NCI-H2171 treated with DMSO at 0.1 percent for 48 hours (cell line): ENCODE measurements around the gene FOXE1.
A peak's percentile ranks its signal among the peaks of the same experiment; 100 is the strongest.

Source experiments
- DNase-seq: peaks from one replicate; lab custom pipeline; 2025; lab: John Stamatoyannopoulos, UW

The FOXE1 gene

DNA sequence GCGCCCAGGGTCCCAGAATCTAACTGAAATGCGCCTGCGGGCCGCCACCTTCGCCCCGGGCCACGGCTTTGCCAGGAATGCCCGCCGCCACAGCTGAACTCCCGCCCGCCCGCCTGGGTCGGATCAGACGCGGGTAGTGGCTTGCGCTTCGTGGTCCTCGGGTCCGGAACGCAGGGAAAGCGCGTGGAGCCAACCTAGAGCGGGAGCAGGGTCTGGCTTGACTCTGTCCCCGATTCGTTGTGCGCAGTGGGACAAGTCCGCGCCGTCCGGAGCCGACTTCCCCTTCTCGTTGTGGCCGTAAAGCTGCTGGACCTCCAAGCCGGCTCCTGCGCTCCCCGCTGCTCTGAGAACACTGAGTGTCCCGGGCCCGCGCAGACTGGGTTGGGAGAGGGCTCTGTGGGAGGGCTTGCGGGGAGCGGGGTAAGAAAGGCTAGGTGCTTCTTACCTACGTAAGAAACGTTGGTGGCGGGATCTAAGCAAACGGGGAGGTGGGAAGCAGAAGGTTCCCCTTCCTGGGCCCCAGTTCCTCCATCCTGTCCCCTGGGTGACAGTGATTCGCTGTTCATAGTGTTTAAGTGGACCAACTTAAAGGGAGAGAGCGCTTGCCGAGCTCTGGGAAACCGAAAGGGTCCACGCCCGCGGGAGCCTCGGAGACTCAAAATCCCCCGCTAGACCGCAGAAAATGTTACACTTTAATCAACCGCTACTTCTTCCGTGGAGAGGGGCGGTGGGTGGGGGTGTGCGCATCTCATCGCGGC, 4.4 kb upstream of the FOXE1 start:
- no peak for DNase-seq

DNA sequence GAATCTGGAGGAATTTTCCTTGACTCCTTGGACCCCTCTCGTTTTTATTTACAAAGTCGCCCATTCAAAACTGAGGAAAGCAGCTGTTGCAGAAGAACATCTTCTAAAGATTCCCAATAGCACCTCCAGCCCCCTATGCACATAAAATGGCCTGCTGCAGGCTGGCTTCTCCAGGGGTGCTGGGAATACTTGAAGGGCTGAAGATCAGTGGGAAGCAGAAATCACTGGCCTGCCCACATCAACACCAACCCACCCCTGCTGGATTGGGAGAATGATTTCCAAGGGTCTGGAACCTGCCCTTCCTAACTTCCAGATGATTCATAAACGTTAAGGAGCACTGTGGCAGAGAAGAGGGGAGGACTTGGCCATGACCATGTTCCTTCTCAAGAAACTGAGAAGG, 3.0 kb upstream of the FOXE1 start:
- no peak for DNase-seq

DNA sequence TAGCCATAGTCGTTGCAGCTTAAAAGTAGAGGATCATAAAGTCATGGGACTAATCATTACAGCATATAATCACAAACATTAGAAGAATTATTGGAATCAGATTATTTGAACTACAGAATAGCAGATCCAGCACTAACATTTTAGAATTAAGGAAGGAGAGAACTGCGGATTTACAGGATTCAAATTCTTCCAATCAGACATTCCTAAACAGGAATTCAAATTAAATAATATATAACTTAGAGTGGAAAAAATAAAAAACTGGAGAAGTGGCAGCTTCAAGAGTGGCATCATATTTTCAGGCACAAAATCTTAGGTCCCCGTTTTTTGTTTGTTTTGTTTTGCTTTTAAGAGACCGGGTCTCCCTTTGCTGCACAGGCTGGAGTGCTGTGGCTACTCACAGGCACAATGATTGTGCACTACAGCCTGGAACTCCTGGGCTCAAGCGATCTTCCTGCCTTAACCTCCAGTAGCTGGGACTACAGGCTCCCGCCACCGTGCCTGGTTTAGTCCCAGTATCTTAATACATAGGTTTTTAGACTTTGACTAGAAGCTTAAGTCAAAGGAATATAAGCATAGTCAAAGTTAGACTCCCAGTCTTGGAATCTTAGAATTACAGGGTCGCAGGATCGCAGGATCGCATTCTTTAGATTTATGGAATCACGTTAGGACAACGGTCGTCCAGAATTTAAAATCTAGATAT, 2.1 kb upstream of the FOXE1 start:
- no peak for DNase-seq

DNA sequence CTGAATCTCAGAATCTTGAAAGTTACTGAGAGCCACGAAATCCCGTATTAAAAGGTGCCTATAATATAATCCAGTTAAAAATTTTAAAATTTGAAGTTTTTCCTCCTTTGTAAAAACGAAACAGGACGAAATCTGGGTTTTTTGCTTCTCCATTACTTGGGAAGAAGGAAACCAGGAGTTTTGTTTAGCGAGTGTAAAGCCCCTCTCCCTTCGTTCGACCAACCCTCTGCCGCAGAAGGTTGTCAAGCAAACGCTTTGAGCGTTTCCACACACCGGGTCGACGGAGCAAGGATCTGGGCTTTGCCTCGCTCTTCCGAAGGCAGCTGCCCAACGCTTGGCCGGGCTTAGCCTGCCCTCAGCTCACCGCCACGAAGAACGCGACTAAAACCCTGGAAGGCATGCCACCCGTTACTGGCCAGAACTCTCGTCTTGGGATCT, 1.6 kb upstream of the FOXE1 start:
- DNase-seq = no peak

DNA sequence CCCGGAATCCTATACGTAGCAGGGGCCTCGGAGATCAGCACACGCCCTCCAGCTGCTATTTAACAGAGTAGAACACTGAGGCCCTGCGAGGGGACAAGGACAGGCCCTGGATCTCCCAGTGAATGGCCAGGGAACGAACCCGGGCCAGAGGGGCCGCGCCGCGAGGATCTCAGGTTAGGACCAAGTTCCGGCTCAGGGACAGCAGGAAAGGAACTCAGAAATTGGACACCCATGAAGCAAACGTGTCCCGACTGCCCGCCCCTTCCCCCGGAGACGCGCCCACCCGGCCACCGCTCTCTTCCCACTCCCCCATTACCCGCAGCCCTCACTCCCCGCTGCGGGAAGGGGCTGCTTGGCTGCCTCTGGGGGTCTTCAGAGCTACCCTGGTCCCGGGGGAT, 1.0 kb upstream of the FOXE1 start:
- DNase-seq = no peak

DNA sequence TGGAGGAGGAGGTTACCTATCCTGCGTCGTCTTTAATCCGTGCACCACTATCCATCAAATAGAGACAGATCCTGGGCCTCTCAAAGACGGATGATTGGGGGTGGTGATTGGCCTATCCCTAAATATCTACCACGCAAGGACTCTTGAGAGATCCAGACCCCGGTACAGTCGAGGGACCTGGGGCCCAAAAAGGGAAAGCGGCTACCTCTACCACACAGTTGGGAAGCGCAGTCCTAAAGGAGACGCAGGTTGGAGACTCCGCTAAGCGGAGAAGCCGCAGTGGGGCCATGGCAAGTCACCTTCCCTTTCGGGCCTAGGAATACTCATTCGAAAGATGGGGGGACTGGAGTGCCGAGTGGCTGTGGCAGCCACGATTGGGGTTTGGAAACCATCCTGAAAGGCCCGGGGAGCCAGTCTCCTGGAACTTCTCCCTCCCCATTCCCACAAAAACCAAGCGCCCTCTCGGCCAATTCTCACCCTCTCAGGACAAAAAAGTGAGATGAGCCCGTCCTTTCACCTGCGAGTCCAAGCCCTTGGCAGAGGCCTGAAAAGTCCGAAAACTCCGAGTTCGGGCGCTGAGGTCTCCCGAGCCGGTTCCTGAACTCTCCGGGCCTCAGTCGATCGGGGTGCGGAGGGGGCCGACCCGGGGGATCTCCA, 499 bp upstream of the FOXE1 start:
- DNase-seq = no peak

DNA sequence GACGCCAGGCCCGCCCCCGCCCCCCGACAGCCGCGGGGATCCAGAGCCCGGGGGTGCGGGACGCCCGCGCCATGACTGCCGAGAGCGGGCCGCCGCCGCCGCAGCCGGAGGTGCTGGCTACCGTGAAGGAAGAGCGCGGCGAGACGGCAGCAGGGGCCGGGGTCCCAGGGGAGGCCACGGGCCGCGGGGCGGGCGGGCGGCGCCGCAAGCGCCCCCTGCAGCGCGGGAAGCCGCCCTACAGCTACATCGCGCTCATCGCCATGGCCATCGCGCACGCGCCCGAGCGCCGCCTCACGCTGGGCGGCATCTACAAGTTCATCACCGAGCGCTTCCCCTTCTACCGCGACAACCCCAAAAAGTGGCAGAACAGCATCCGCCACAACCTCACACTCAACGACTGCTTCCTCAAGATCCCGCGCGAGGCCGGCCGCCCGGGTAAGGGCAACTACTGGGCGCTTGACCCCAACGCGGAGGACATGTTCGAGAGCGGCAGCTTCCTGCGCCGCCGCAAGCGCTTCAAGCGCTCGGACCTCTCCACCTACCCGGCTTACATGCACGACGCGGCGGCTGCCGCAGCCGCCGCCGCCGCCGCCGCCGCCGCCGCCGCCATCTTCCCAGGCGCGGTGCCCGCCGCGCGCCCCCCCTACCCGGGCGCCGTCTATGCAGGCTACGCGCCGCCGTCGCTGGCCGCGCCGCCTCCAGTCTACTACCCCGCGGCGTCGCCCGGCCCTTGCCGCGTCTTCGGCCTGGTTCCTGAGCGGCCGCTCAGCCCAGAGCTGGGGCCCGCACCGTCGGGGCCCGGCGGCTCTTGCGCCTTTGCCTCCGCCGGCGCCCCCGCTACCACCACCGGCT, 1.0 kb downstream of the FOXE1 start:
- peak; percentile 85 for DNase-seq

DNA sequence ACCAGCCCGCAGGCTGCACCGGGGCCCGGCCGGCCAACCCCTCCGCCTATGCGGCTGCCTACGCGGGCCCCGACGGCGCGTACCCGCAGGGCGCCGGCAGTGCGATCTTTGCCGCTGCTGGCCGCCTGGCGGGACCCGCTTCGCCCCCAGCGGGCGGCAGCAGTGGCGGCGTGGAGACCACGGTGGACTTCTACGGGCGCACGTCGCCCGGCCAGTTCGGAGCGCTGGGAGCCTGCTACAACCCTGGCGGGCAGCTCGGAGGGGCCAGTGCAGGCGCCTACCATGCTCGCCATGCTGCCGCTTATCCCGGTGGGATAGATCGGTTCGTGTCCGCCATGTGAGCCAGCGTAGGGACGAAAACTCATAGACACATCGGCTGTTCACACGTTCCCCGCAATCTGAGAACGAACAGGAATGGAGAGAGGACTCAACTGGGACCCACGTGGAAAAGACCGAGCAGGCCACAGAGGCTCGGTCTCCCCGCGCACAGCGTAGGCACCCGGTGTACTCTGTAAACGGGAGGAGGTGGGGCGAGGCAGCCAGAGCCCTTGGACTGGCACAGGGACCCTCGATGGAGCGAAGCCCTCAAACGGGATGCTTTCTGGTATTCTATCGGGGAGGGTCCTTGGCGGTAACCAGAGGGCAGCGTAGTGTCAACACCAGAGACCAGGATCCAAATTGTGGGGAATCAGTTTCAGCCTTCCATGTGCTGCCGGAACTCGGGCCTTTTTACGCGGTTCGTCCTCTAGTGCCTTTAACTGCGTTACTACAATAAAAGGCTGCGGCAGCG, 1.9 kb downstream of the FOXE1 start:
- no peak for DNase-seq

DNA sequence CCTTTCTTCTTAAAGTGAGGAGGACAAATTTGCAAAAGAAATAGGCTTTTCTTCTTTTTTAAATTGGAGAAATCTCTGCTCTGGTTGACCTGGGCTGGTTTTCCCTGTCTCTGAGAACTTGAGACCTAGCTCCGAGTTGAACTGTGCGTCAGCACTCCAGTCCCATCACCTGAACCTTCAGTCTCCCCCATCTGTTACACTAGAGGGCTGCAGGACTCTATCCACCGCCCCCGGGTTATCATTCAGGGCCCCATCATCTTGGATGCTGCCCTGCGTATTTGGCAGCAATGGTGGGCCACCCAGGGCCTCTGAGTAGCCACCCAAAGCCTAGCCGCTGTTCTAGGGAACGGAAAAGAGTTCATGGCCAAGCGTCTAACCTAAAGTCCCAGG, 2.5 kb downstream of the FOXE1 start:
- DNase-seq = no peak

DNA sequence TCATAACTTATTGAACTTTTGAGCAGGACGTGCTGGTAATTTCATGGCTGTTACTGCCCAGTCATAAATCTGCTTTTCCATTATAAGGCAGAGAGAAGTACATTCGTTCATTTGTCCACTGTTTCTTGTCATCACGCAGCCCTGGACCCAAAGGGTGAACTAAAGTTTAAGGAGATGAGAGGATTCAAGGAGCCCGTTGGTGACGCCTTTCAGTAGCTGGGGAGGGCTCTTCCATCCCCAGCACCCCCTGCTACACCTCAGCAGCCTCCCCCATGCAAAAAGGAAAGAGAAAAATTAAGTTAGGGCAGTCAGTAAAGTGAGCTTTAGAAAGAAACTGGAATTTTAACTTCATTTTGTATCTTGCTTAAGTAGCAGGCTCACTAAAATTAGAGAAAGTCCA, 2.9 kb downstream of the FOXE1 start:
- no peak for DNase-seq

DNA sequence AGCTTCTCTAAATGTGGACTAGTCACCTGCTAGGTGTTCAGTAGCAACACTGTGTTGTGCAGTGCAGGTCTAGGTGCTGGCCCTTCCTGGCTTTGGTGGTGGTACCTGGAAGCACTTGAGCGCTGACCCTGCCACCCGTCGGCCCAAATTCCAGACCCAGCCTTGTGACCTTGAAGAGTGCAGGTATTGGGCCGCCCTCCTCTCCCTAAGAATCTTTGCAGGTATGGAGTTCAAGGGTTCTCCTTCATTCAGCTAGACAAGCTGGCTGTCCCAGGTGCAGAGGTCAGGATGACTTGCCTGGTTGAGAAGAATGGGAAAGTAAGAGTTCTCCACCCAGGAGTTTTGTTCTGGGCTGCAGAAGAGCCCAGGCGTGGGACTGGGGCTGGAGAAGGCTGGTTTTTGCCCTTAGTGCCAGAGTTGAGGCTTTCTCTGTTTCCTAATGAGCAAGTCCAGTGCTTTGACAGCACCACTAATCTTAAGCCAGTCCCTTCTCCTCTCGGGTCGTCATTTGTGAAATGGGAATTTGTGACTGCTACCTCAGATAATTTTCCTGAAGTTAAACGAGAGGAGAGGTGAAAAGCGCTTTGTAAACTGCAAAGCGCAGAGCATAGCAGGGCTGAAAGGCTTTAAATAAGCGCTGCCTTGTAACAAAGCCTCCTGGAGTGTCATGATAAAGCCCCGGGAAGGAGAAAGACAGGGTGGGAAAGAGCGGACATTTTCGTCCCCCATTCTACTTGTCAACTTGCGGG, 4.0 kb downstream of the FOXE1 start:
- no peak for DNase-seq

DNA sequence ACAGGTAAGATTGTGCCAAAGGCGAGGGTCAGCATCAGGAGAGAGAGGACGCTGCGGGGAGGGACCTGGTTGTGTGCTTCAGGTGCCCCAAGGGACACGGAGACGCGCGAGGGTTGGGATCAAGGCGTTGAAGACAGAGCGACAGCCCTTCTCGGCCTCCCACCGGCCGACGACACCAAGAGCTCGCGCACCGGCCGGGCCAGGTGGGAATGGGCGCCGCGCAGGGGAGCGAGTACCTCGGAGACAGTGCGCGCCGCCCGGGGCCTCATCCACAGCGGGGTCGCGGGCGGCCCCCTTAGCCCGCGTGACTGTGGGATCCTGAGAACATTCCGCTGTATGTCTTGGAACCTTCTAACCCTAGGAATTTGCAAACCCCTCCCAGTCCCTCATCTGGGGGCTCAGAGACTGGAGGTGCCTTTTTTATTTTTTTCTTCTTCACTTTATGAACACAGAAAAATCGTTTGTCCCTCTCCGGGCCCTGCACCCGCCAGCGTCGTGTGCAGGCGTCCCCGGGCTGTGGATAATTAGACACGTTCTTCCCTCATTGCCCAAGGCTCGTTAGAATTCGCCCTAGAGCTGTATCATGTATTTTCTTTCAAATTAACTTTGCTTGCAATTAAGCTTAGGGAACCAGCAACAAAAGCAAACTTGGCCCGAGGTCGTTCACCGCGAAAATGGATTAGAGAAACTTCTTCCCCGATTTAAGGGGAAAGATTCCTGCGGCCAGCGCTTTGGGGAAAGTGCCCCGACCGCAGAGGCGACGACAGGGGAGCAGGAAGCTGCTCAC, 4.8 kb downstream of the FOXE1 start:
- no peak for DNase-seq

DNA sequence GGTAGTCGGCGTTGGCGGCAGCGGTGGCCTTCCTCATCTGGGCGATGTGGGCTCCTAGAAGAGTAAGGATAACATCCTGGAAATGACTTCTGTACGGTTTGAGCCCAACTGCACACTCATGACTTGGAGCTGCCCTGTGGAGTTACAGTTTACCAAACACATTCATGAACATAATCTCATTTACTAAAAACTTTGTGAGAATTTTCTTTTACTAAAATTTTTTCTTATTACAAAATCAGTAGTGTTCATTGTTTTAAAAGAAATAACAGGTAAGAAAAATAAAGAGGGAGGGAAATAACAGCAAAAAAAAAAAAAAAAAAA, 5.3 kb downstream of the FOXE1 start:
- no peak for DNase-seq

DNA sequence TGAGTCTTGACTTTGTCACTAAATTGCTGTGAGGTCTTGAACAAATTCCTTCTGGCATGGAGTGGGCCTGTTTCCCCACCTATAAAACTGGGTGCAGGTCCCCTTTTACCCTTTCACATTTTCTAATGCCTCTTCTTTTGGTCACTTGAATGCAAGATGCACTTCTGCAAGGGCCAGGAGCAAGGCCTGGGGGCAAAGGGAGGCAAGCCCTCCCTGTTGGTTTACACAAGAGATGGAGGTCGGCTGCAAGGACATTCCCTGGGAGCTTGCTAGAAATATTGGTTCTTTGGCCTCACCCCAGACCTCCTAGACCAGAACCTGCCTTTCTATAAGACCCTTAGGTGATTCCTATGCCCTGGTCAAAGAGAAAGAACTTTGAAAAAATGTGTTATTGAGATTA, 5.8 kb downstream of the FOXE1 start:
- no peak for DNase-seq

DNA sequence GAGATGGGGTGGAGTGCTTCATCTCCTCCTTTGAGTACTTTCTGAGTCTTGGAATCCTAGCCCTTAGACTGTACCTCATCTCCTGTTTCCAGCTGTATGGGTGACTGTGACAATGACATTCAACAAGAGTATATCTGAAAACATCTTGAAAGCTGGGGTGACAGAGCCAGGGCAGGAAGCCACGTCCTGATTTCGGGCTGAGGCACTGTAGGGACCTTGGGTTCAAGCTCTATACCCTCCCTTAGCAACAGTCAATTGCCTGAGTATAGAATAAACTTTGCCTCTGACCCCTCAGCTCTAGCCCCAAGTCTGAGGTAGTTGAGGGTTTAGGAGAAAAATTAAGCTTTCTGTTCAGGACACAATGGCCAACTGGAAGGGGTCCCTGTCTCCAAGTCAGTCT, 6.3 kb downstream of the FOXE1 start:
- no peak for DNase-seq

DNA sequence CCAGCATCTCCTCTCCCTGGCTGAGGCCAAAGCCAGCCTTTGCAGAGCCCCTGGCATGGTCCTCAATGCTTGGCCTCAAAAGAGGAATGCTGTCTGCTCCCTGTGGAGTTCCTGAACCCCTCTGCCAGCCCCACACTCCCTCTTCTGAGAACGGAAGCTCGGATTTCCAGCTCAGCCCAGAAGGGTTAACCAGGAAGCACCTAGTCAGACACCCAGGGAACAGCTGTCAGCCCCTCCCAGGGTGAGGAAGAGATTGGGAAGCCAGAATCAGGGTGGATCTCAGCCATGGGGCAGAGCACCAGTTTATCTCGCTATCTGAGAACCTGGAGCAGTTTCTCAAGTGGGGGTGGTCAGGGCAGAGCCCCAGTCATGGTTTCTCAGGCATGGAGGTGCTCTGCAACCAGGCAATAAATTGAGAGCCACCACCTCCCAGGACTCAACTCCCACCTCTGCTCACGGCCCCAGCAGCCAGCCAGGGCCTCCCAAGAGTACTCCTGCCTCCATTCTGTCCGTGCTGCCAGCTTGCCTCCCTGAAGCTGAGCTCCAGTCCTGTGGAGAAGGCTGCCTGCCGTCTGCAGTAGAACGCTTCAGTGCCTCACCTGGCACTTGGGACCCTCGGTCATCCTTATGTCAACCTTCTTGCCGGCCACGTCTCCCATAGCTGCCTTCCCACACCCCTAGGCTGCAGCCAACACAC, 7.6 kb downstream of the FOXE1 start:
- peak; percentile 48 for DNase-seq

DNA sequence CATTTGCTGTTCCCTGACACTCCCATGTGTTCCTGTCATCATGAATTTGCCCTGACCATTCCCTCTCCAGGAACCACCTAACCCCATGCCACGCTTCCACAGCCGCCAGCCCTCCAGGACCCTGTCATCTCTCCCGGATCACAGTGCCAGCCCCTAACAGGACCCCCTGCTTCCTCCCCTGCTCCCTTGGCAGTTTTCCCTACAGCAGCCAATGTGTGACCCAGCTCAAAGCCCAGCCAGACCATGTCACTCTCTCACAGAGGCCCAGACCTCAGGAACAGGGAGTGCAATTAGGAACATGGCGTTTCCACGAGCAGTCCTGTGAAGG, 8.1 kb downstream of the FOXE1 start:
- DNase-seq = no peak

DNA sequence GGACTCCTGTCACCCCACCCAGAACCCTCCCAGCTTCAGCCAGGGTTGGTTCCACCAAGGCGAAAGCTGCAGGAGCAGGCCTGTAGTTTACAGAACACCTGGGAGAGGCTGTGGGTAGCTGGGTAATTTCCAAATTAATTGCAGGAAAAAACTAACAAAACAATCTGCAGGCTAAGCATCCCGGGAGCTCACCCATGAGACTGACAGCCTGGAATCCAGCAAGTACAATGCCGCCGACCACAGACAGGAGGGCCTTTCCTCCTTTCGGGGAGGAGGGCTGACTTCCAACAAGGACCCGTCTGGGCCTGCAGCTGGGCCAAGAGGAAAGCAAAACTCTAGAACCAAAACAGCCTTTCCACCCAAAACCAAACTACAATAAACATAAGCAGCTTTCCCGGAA, 10.3 kb downstream of the FOXE1 start:
- DNase-seq = no peak

DNA sequence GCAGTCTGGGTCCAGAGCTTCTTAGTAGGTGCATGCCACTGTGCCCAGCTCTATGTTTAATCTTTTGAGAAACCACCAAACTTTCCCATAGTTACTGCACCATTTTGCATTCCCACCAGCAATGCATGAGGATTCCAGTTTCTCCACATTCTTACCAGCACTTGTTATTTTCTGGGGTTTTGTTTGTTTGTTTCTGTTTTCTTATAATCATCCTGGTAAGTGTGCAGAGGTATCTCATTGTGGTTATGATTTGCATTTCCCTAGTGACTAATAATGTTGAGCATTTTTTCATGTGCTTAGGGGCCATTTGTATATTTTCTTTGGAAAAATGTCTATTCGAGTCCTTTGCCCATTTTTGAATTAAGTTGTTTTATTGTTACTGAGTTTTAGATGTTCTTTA, 11.4 kb downstream of the FOXE1 start:
- DNase-seq = no peak

DNA sequence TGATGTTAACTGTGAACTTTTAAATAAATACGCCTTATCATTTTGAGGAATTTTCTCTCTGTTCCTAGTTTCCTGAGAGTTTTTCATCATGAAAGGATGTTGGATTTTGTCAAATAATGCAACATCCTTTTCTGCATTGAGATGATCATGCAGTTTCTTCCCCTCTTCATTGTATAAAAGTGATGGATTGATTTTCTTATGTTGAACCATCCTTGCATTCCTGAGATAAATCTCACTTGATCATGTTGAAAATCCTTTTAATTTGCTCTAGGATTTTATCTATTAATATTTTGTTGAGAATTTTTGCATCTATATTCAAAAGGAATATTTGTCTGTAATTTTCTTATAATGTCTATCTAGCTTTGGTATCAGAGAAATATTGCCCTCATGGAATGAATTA, 13.3 kb downstream of the FOXE1 start:
- no peak for DNase-seq
